Measurements from ENCODE around the gene ARHGAP19.
A peak's percentile ranks its signal among the peaks of the same experiment; 100 is the strongest.

- TF ChIP-seq POLR2AphosphoS5 (IDR thresholded peaks at IDR 0.05; ENCODE audit: low read depth) (peak; percentile 77; the same call in 1 of the 2 replicates), REST (IDR thresholded peaks at IDR 0.05; ENCODE audit: insufficient replicate concordance, low read depth) (no peak), GABPA (IDR thresholded peaks at IDR 0.05; ENCODE audit: low read depth) (0 out of 2 replicates have a peak, but pooled peaks have one; percentile 7), SPI1 (IDR thresholded peaks at IDR 0.05; ENCODE audit: borderline replicate concordance, low read depth) (peak; percentile 91)
- TF ChIP-seq, protein P1, sequence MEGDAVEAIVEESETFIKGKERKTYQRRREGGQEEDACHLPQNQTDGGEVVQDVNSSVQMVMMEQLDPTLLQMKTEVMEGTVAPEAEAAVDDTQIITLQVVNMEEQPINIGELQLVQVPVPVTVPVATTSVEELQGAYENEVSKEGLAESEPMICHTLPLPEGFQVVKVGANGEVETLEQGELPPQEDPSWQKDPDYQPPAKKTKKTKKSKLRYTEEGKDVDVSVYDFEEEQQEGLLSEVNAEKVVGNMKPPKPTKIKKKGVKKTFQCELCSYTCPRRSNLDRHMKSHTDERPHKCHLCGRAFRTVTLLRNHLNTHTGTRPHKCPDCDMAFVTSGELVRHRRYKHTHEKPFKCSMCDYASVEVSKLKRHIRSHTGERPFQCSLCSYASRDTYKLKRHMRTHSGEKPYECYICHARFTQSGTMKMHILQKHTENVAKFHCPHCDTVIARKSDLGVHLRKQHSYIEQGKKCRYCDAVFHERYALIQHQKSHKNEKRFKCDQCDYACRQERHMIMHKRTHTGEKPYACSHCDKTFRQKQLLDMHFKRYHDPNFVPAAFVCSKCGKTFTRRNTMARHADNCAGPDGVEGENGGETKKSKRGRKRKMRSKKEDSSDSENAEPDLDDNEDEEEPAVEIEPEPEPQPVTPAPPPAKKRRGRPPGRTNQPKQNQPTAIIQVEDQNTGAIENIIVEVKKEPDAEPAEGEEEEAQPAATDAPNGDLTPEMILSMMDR (IDR thresholded peaks at IDR 0.05; ENCODE audit: insufficient read depth, low read length), result no peak
Measured at GRCh38 chr10:97333601-97334369, 41.3 kb upstream of the ARHGAP19 start.
